Measurements from ENCODE around the gene CAPN10. TPM values are rescaled to one million over a fixed set of nuclear protein-coding genes. Genes with fewer than 3 reads are reported as not detected.
"Not testable (repeated sequence)": the region's sequence is repeated elsewhere in the genome, so short reads cannot be mapped to it uniquely, and the experiment has no call there.

Gene CAPN10
- total RNA-seq, 1 donor from 2014 or later = 67.1 TPM

DNA sequence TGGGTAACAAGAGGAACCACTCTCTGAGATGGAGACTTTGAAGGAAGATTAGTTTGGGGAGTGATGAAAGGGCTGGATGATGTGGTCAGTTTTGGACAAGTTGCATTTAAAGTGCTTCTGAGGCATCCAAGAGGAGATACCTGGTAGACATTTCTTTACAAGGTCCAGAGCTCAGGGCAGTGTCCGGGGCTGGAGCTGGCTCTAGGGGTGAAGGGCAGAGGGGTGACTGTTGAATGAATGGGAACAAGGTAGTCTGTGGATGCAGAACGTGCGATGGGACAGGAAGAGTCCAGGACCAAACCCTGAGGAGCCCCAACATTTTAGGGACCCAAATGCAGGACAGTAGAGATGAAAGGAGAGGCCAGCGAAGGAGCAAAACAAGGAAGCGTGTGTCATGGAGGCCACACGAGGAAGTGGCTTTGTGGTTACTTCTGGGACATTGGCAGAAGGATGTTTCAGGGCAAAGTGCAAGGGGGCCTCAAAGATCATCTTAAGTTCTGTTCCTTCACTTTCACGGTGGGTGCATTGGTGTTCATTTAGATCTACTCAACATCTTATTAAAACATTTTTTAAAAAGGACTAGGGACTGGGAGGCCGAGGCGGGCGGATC is 25.2 kb downstream of the CAPN10 start:
- DNase-seq = no peak
- peaks cover 2% of the 10 kb centered on the region for H3K27me3 Mint-ChIP-seq (ENCODE audit: unreplicated experiment)
- TF ChIP-seq, protein P1, sequence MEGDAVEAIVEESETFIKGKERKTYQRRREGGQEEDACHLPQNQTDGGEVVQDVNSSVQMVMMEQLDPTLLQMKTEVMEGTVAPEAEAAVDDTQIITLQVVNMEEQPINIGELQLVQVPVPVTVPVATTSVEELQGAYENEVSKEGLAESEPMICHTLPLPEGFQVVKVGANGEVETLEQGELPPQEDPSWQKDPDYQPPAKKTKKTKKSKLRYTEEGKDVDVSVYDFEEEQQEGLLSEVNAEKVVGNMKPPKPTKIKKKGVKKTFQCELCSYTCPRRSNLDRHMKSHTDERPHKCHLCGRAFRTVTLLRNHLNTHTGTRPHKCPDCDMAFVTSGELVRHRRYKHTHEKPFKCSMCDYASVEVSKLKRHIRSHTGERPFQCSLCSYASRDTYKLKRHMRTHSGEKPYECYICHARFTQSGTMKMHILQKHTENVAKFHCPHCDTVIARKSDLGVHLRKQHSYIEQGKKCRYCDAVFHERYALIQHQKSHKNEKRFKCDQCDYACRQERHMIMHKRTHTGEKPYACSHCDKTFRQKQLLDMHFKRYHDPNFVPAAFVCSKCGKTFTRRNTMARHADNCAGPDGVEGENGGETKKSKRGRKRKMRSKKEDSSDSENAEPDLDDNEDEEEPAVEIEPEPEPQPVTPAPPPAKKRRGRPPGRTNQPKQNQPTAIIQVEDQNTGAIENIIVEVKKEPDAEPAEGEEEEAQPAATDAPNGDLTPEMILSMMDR (IDR thresholded peaks at IDR 0.05; ENCODE audit: partially characterized antibody, unreplicated experiment) = no peak
- H3K9me3 Mint-ChIP-seq (ENCODE audit: unreplicated experiment) = peaks cover 2% of the 10 kb centered on the region
- no peak overlapping the region for H3K27ac Mint-ChIP-seq (ENCODE audit: unreplicated experiment)
- peaks cover 20% of the 10 kb centered on the region for H3K36me3 Mint-ChIP-seq (ENCODE audit: unreplicated experiment)
- no peaks in the 10 kb centered on the region for H3K4me1 Mint-ChIP-seq (ENCODE audit: low read depth, unreplicated experiment)
- H3K4me3 Mint-ChIP-seq (ENCODE audit: unreplicated experiment) = no peak overlapping the region

DNA sequence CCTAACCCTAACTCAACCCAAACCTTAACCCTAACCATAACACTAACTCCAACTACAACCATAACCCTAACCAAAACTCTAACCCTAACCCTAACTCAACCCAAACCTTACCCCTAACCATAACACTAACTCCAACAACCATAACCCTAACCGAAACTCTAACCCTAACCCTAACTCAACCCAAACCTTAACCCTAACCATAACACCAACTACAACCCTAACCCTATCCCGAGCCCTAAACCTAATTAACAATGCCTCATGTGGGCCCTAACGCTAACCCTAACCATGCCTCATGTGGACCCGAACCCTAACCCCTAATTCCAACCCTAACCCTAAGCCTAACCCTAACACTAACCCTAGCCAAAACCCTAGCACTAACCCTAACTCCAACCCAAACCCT is 27.2 kb downstream of the CAPN10 start:
- TF ChIP-seq, protein P1 (IDR thresholded peaks at IDR 0.05; ENCODE audit: partially characterized antibody, unreplicated experiment) = no peak
- H3K27ac Mint-ChIP-seq (ENCODE audit: unreplicated experiment) = no peak overlapping the region

DNA sequence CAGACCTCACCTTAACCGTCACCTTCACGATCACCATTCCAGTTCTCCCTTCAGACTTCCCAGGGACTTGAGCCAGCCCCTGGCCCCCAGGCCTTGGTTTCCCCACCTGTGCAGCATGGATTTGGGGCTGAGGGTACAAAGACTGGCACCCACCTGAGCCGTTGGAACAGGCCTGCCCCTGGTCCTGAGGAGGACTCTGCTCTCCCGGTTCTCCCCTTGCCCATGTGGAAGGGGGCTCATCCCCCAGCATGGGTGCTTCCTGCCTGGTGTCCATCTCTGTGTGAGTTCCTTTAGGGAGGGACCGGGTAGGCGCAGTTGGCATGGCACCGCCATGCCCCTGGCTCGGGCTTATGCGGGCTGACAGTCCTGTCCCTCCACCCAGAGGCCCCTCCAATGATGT is 27.9 kb downstream of the CAPN10 start:
- Mint-ChIP-seq H3K36me3 (ENCODE audit: unreplicated experiment) (peaks cover 33% of the 10 kb centered on the region), H3K9me3 (ENCODE audit: unreplicated experiment) (peaks cover 8% of the 10 kb centered on the region), H3K27me3 (ENCODE audit: unreplicated experiment) (peaks cover 2% of the 10 kb centered on the region), H3K4me3 (ENCODE audit: unreplicated experiment) (no peak overlapping the region), H3K4me1 (ENCODE audit: low read depth, unreplicated experiment) (no peaks in the 10 kb centered on the region), H3K27ac (ENCODE audit: unreplicated experiment) (no peak overlapping the region)
- no peak for DNase-seq
- TF ChIP-seq, protein P1 (IDR thresholded peaks at IDR 0.05; ENCODE audit: partially characterized antibody, unreplicated experiment) = no peak

More for the DNA sequence above, 27.2 kb downstream of the CAPN10 start:
- no peak for DNase-seq
- Mint-ChIP-seq H3K4me1 (ENCODE audit: low read depth, unreplicated experiment) (no peaks in the 10 kb centered on the region), H3K27me3 (ENCODE audit: unreplicated experiment) (peaks cover 2% of the 10 kb centered on the region), H3K9me3 (ENCODE audit: unreplicated experiment) (peaks cover 4% of the 10 kb centered on the region), H3K4me3 (ENCODE audit: unreplicated experiment) (no peak overlapping the region), H3K36me3 (ENCODE audit: unreplicated experiment) (peaks cover 29% of the 10 kb centered on the region)

DNA sequence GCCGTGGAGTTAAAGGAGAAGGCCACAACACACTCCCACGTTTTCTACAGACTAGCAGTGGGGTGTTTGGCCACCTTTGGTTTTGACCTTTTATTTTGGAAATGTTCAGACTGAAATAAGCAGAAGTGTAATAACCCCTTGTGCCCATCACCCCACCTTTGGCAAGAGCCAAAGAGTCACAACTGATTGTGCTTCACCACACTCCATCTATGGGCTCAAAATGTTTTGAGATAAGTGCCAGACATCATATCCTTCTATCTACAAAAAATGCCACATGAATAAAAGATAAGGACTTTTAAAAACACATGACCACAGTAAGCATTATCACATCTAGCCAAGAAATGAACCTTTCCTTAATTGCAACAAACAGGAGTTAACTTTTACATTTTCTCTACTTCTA is 28.9 kb downstream of the CAPN10 start:
- H3K4me1 Mint-ChIP-seq (ENCODE audit: low read depth, unreplicated experiment) = no peaks in the 10 kb centered on the region
- H3K36me3 Mint-ChIP-seq (ENCODE audit: unreplicated experiment) = peaks cover 33% of the 10 kb centered on the region
- peaks cover 8% of the 10 kb centered on the region for H3K9me3 Mint-ChIP-seq (ENCODE audit: unreplicated experiment)
- no peak for DNase-seq
- no peak overlapping the region for H3K27ac Mint-ChIP-seq (ENCODE audit: unreplicated experiment)
- no peak overlapping the region for H3K4me3 Mint-ChIP-seq (ENCODE audit: unreplicated experiment)
- TF ChIP-seq, protein P1 (IDR thresholded peaks at IDR 0.05; ENCODE audit: partially characterized antibody, unreplicated experiment) = no peak
- peaks cover 2% of the 10 kb centered on the region for H3K27me3 Mint-ChIP-seq (ENCODE audit: unreplicated experiment)

DNA sequence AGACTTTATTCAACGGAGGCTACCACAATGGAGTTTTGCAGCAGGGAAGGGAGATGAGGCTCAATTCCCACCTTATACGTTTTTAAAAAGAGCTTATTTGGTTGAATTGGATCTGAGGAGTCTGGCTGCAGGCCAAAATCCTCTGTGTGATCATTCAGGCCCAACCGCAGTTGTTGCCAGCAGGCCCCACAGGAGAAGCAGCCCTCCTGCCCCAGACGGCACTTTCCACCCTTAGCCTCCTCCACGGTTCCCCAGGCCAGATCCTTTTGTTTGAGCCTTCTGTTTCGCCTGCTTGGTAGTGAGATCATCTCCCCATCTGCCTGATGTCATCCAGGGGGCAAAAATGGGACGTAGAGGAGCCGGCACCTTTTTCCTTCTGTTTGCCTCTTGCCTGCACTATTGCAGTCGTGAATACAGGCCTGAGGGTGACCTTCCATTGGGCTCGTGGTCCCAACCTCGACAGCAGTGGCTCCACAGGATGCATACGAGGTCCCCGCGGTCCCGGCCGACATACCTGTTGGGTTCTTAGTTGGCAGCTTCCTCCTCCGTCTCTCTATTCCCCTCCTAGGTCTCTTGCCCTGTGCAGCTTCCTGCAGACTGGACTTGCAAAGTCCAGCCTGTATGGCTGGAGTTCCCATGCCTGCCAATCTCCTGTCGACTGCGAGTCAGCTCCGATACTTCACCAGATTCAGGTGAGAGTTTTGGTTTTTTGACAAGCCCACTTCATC is 29.4 kb downstream of the CAPN10 start:
- Mint-ChIP-seq H3K36me3 (ENCODE audit: unreplicated experiment) (peaks cover 33% of the 10 kb centered on the region), H3K4me1 (ENCODE audit: low read depth, unreplicated experiment) (no peaks in the 10 kb centered on the region), H3K27ac (ENCODE audit: unreplicated experiment) (no peak overlapping the region), H3K9me3 (ENCODE audit: unreplicated experiment) (peaks cover 8% of the 10 kb centered on the region), H3K4me3 (ENCODE audit: unreplicated experiment) (no peak overlapping the region), H3K27me3 (ENCODE audit: unreplicated experiment) (peaks cover 2% of the 10 kb centered on the region)
- DNase-seq = no peak
- TF ChIP-seq, protein P1 (IDR thresholded peaks at IDR 0.05; ENCODE audit: partially characterized antibody, unreplicated experiment) = no peak

DNA sequence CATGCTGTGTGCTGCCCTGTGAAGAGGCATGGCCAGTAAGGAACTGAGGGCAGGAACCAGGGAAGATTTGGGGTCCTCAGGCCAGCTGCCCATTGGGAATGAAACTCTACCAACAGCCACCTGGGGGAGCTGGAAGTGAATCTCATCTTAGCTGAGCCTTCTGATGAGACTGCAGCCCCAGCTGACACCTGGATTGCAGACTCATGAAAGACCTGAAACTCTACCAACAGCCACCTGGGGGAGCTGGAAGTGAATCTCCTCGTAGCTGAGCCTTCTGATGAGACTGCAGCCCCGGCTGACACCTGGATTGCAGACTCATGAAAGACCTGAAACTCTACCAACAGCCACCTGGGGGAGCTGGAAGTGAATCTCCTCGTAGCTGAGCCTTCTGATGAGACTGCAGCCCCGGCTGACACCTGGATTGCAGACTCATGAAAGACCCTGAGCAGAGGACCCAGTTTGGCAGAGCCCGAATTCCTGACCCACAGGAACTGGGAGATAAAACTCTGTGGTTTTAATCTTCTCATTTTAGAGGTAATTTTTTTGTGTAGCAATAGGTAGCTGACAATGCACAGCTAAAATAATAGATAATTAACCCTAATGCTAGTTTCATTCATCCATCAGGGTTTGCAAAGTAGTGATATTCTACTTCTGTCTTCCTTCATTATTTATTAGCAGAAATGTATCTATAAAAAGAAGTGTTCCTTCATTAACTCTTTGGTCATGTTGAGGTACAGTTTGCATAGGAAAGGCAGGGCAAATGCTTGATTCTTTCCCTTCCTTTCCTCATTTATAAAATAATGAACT is 30.5 kb downstream of the CAPN10 start:
- DNase-seq; H3K27me3 Mint-ChIP-seq (ENCODE audit: unreplicated experiment); H3K4me1 Mint-ChIP-seq (ENCODE audit: low read depth, unreplicated experiment); H3K27ac Mint-ChIP-seq (ENCODE audit: unreplicated experiment); H3K4me3 Mint-ChIP-seq (ENCODE audit: unreplicated experiment): not testable (repeated sequence)
- Mint-ChIP-seq H3K9me3 (ENCODE audit: unreplicated experiment) (peaks cover 10% of the 10 kb centered on the region), H3K36me3 (ENCODE audit: unreplicated experiment) (peaks cover 27% of the 10 kb centered on the region)

Measured in glutamatergic neuron (in vitro differentiated cells).